Measurements from ENCODE around the gene FBXO21. TPM values are rescaled to one million over a fixed set of nuclear protein-coding genes. Genes with fewer than 3 reads are reported as not detected.
A peak's percentile ranks its signal among the peaks of the same experiment; 100 is the strongest.

FBXO21 gene
- polyA plus RNA-seq, 3 donors: 7.7 to 19.1 (median 17.2) TPM

GRCh38 chr12:117158911-117159553 lies 31.2 kb downstream of the FBXO21 start:
- peaks cover 69 to 99% of the 10 kb centered on the region in 2 donors for H3K36me3 ChIP-seq (replicated peaks in 1 of 2; ENCODE audit: control insufficient read depth in 1 of 2, insufficient read depth in 2 of 2, low read length in 2 of 2)
- H3K4me1 ChIP-seq (ENCODE audit: control insufficient read depth in 1 of 2, insufficient read depth in 2 of 2, low read length in 2 of 2): no peaks in the 10 kb centered on the region
- H3K9me3 ChIP-seq (replicated peaks in 1 of 2; ENCODE audit: control insufficient read depth in 1 of 2, insufficient read depth in 1 of 2, low read length in 2 of 2): no peaks in the 10 kb centered on the region
- H3K9me3 Mint-ChIP-seq: no peaks in the 10 kb centered on the region
- H3K27ac Mint-ChIP-seq: peak overlapping the region in 1 of 7 donors; percentile 20
- H3K79me2 ChIP-seq (ENCODE audit: insufficient read depth, low read length): no peaks in the 10 kb centered on the region
- H3K4me3 Mint-ChIP-seq: no peak overlapping the region
- no peaks in the 10 kb centered on the region for H4K20me1 ChIP-seq (ENCODE audit: insufficient read depth, low read length)
- no peak overlapping the region for H2AFZ ChIP-seq (ENCODE audit: insufficient read depth, low read depth, low read length, poor library complexity, severe bottlenecking)
- no peaks in the 10 kb centered on the region for H3K4me1 Mint-ChIP-seq
- H3K27me3 Mint-ChIP-seq (ENCODE audit: low read depth in 3 of 3): peaks cover 0 to 2% (median 0%) of the 10 kb centered on the region in 3 donors
- H3K27me3 ChIP-seq (ENCODE audit: control insufficient read depth in 2 of 2, insufficient read depth in 2 of 2, low read length in 2 of 2): no peaks in the 10 kb centered on the region
- TF ChIP-seq CTCF (IDR thresholded peaks at IDR 0.05): no peak
- 94% methylated on average over 2 of the region's 7 CpGs for WGBS (ENCODE audit: insufficient coverage)
- H3K9ac ChIP-seq (ENCODE audit: insufficient read depth, low read length, poor library complexity, severe bottlenecking): no peak overlapping the region
- H3K36me3 Mint-ChIP-seq: peaks cover 88 to 96% of the 10 kb centered on the region in 2 donors
- H3K27ac ChIP-seq (ENCODE audit: low read depth in 1 of 2, low read length in 2 of 2): no peak overlapping the region
- no peak for DNase-seq
- no peak overlapping the region for H3K4me3 ChIP-seq (replicated peaks in 1 of 3; ENCODE audit: low read depth in 2 of 3, low read length in 3 of 3)
- intact Hi-C loops (cut with micrococcal nuclease): no loop called here
- H3K4me2 ChIP-seq (replicated peaks; ENCODE audit: extremely low read depth, low read length, poor library complexity, severe bottlenecking): no peak overlapping the region

- DNase-seq: no peak
- Histone ChIP-seq H3K4me2 (replicated peaks; ENCODE audit: extremely low read depth, low read length, poor library complexity, severe bottlenecking) (no peak overlapping the region), H3K36me3 (replicated peaks in 1 of 2; ENCODE audit: control insufficient read depth in 1 of 2, insufficient read depth in 2 of 2, low read length in 2 of 2) (peaks cover 67 to 100% of the 10 kb centered on the region in 2 donors), H3K4me3 (replicated peaks in 1 of 3; ENCODE audit: low read depth in 2 of 3, low read length in 3 of 3) (no peak overlapping the region), H3K79me2 (ENCODE audit: insufficient read depth, low read length) (no peaks in the 10 kb centered on the region), H3K9me3 (replicated peaks in 1 of 2; ENCODE audit: control insufficient read depth in 1 of 2, insufficient read depth in 1 of 2, low read length in 2 of 2) (no peaks in the 10 kb centered on the region), H3K4me1 (ENCODE audit: control insufficient read depth in 1 of 2, insufficient read depth in 2 of 2, low read length in 2 of 2) (no peaks in the 10 kb centered on the region), H3K27me3 (ENCODE audit: control insufficient read depth in 2 of 2, insufficient read depth in 2 of 2, low read length in 2 of 2) (no peaks in the 10 kb centered on the region), H3K9ac (ENCODE audit: insufficient read depth, low read length, poor library complexity, severe bottlenecking) (no peak overlapping the region), H4K20me1 (ENCODE audit: insufficient read depth, low read length) (no peaks in the 10 kb centered on the region), H3K27ac (ENCODE audit: low read depth in 1 of 2, low read length in 2 of 2) (no peak overlapping the region), H2AFZ (ENCODE audit: insufficient read depth, low read depth, low read length, poor library complexity, severe bottlenecking) (no peak overlapping the region)
- Mint-ChIP-seq H3K27ac (no peak overlapping the region), H3K4me1 (no peaks in the 10 kb centered on the region), H3K4me3 (no peak overlapping the region), H3K27me3 (ENCODE audit: low read depth in 3 of 3) (no peaks in the 10 kb centered on the region), H3K36me3 (peaks cover 91 to 94% of the 10 kb centered on the region in 2 donors), H3K9me3 (no peaks in the 10 kb centered on the region)
- intact Hi-C loops (cut with micrococcal nuclease): no loop called here
- WGBS (ENCODE audit: insufficient coverage): 97% methylated on average over 11 of the region's 11 CpGs
- TF ChIP-seq CTCF (IDR thresholded peaks at IDR 0.05): no peak
These were observed 32.2 kb downstream of the FBXO21 start for GRCh38 chr12:117158096-117158495.
